Measurements from ENCODE around the gene TADA2A.
"Not testable (repeated sequence)": the region's sequence is repeated elsewhere in the genome, so short reads cannot be mapped to it uniquely, and the experiment has no call there.

The TADA2A gene

GRCh38 chr17:37388266-37388665 is 18.4 kb upstream of the TADA2A start:
- no peaks in the 10 kb centered on the region for H3K9me3 Mint-ChIP-seq
- no peaks in the 10 kb centered on the region for H3K27me3 Mint-ChIP-seq
- H3K4me1 Mint-ChIP-seq, result peaks cover 14% of the 10 kb centered on the region
- H3K4me3 Mint-ChIP-seq, result no peak overlapping the region
- no peak overlapping the region for H3K27ac Mint-ChIP-seq
- H3K36me3 Mint-ChIP-seq, result no peaks in the 10 kb centered on the region

GRCh38 chr17:37389160-37389559 is 17.5 kb upstream of the TADA2A start:
- Mint-ChIP-seq H3K36me3 (no peaks in the 10 kb centered on the region), H3K4me1 (peaks cover 14% of the 10 kb centered on the region), H3K27me3 (no peaks in the 10 kb centered on the region), H3K27ac (no peak overlapping the region), H3K9me3 (no peaks in the 10 kb centered on the region), H3K4me3 (no peak overlapping the region)

GRCh38 chr17:37391146-37391545 is 15.5 kb upstream of the TADA2A start:
- Mint-ChIP-seq H3K4me1 (peaks cover 14% of the 10 kb centered on the region), H3K9me3 (no peaks in the 10 kb centered on the region), H3K27ac (no peak overlapping the region), H3K36me3 (no peaks in the 10 kb centered on the region), H3K4me3 (no peak overlapping the region), H3K27me3 (no peaks in the 10 kb centered on the region)

- Mint-ChIP-seq H3K4me3 (no peak overlapping the region), H3K36me3 (no peaks in the 10 kb centered on the region), H3K27me3 (no peaks in the 10 kb centered on the region), H3K27ac (no peak overlapping the region), H3K9me3 (no peaks in the 10 kb centered on the region), H3K4me1 (peaks cover 14% of the 10 kb centered on the region)
Observed at GRCh38 chr17:37392024-37392590, 14.6 kb upstream of the TADA2A start.

GRCh38 chr17:37393352-37393751 is 13.3 kb upstream of the TADA2A start:
- peaks cover 17% of the 10 kb centered on the region for H3K4me1 Mint-ChIP-seq
- H3K27ac Mint-ChIP-seq, result no peak overlapping the region
- H3K36me3 Mint-ChIP-seq, result no peaks in the 10 kb centered on the region
- H3K4me3 Mint-ChIP-seq, result no peak overlapping the region
- H3K9me3 Mint-ChIP-seq, result no peaks in the 10 kb centered on the region
- no peaks in the 10 kb centered on the region for H3K27me3 Mint-ChIP-seq

- Mint-ChIP-seq H3K36me3 (no peaks in the 10 kb centered on the region), H3K27me3 (no peaks in the 10 kb centered on the region), H3K9me3 (no peaks in the 10 kb centered on the region)
Observed at GRCh38 chr17:37399265-37399803, 7.4 kb upstream of the TADA2A start.

GRCh38 chr17:37400505-37400904 is 6.2 kb upstream of the TADA2A start:
- peaks cover 1% of the 10 kb centered on the region for H3K36me3 Mint-ChIP-seq
- H3K4me1 Mint-ChIP-seq, result peaks cover 31% of the 10 kb centered on the region
- no peaks in the 10 kb centered on the region for H3K9me3 Mint-ChIP-seq
- no peak overlapping the region for H3K27ac Mint-ChIP-seq
- no peaks in the 10 kb centered on the region for H3K27me3 Mint-ChIP-seq
- no peak overlapping the region for H3K4me3 Mint-ChIP-seq

More at GRCh38 chr17:37399265-37399803, 7.4 kb upstream of the TADA2A start:
- H3K4me3 Mint-ChIP-seq, result no peak overlapping the region
- peaks cover 22% of the 10 kb centered on the region for H3K4me1 Mint-ChIP-seq
- no peak overlapping the region for H3K27ac Mint-ChIP-seq

GRCh38 chr17:37405522-37405921 is 1.2 kb upstream of the TADA2A start:
- H3K27me3 Mint-ChIP-seq, H3K36me3 Mint-ChIP-seq, H3K9me3 Mint-ChIP-seq: not testable (repeated sequence)
- H3K27ac Mint-ChIP-seq, result peak overlapping the region; percentile 98
- peak overlapping the region; percentile 99 for H3K4me3 Mint-ChIP-seq
- peaks cover 48% of the 10 kb centered on the region for H3K4me1 Mint-ChIP-seq

GRCh38 chr17:37405955-37406634 is 591 bp upstream of the TADA2A start:
- Mint-ChIP-seq H3K36me3 (peaks cover 1% of the 10 kb centered on the region), H3K9me3 (no peaks in the 10 kb centered on the region), H3K4me1 (peaks cover 53% of the 10 kb centered on the region)

GRCh38 chr17:37408145-37408479 is 1.4 kb downstream of the TADA2A start:
- H3K27me3 Mint-ChIP-seq, H3K36me3 Mint-ChIP-seq, H3K27ac Mint-ChIP-seq, H3K9me3 Mint-ChIP-seq: not testable (repeated sequence)
- peaks cover 46% of the 10 kb centered on the region for H3K4me1 Mint-ChIP-seq
- H3K4me3 Mint-ChIP-seq, result peak overlapping the region; percentile 95

More at GRCh38 chr17:37405955-37406634, 591 bp upstream of the TADA2A start:
- Mint-ChIP-seq H3K27me3 (no peaks in the 10 kb centered on the region), H3K27ac (peak overlapping the region; percentile 98), H3K4me3 (peak overlapping the region; percentile 99)

- Mint-ChIP-seq H3K4me3 (no peak overlapping the region), H3K9me3 (no peaks in the 10 kb centered on the region), H3K27me3 (no peaks in the 10 kb centered on the region), H3K27ac (no peak overlapping the region), H3K36me3 (peaks cover 14% of the 10 kb centered on the region), H3K4me1 (peaks cover 36% of the 10 kb centered on the region)
Observed at GRCh38 chr17:37410357-37410756, 3.7 kb downstream of the TADA2A start.

- Mint-ChIP-seq H3K9me3 (no peaks in the 10 kb centered on the region), H3K4me3 (no peak overlapping the region), H3K4me1 (peaks cover 18% of the 10 kb centered on the region), H3K36me3 (peaks cover 14% of the 10 kb centered on the region), H3K27ac (no peak overlapping the region), H3K27me3 (no peaks in the 10 kb centered on the region)
Observed at GRCh38 chr17:37413875-37414519, 7.3 kb downstream of the TADA2A start.

- H3K4me1 Mint-ChIP-seq, result peaks cover 7% of the 10 kb centered on the region
- H3K4me3 Mint-ChIP-seq, result no peak overlapping the region
- peaks cover 12% of the 10 kb centered on the region for H3K36me3 Mint-ChIP-seq
- no peaks in the 10 kb centered on the region for H3K9me3 Mint-ChIP-seq
- no peak overlapping the region for H3K27ac Mint-ChIP-seq
- H3K27me3 Mint-ChIP-seq, result no peaks in the 10 kb centered on the region
Observed at GRCh38 chr17:37417852-37418251, 11.2 kb downstream of the TADA2A start.

- peaks cover 12% of the 10 kb centered on the region for H3K36me3 Mint-ChIP-seq
- no peaks in the 10 kb centered on the region for H3K27me3 Mint-ChIP-seq
- no peaks in the 10 kb centered on the region for H3K4me1 Mint-ChIP-seq
- H3K4me3 Mint-ChIP-seq, result no peak overlapping the region
- H3K27ac Mint-ChIP-seq, result no peak overlapping the region
- no peaks in the 10 kb centered on the region for H3K9me3 Mint-ChIP-seq
Observed at GRCh38 chr17:37422971-37423625, 16.4 kb downstream of the TADA2A start.

GRCh38 chr17:37425268-37425667 is 18.6 kb downstream of the TADA2A start:
- Mint-ChIP-seq H3K9me3 (no peaks in the 10 kb centered on the region), H3K27me3 (no peaks in the 10 kb centered on the region), H3K4me3 (no peak overlapping the region), H3K36me3 (peaks cover 12% of the 10 kb centered on the region), H3K4me1 (peaks cover 8% of the 10 kb centered on the region), H3K27ac (no peak overlapping the region)

- Mint-ChIP-seq H3K27ac (peak overlapping the region; percentile 51), H3K36me3 (peaks cover 12% of the 10 kb centered on the region), H3K27me3 (no peaks in the 10 kb centered on the region), H3K4me3 (no peak overlapping the region), H3K4me1 (peaks cover 19% of the 10 kb centered on the region), H3K9me3 (no peaks in the 10 kb centered on the region)
Observed at GRCh38 chr17:37429039-37429438, 22.4 kb downstream of the TADA2A start.
